ENCODE data around the gene TNFRSF14. TPM values are rescaled to one million over a fixed set of nuclear protein-coding genes. Genes with fewer than 3 reads are reported as not detected.
"Not testable (repeated sequence)": the region's sequence is repeated elsewhere in the genome, so short reads cannot be mapped to it uniquely, and the experiment has no call there.

TNFRSF14 gene
- total RNA-seq, 1 donor from 2014 or later = 66.8 TPM

DNA sequence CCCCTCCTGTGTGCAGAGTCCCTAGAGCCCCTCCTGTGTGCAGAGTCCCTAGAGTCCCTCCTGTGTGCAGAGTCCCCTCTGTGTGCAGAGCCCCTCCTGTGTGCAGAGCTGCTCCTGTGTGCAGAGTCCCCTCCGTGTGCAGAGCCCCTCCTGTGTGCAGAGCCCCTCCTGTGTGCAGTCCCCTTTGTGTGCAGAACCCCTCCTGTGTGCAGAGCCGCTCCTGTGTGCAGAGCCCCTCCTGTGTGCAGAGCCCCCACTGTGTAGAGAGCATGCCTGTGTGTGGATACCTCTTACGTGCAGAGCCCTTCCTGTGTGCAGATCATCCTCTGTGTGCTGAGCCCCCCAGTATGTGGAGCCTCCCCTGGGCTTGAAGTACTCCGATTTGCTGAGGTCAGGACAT lies 17.8 kb upstream of the TNFRSF14 start:
- DNase-seq (ENCODE audit: low read depth in 2 of 2) = no peak

GRCh38 chr1:2538872-2539271 lies 17.3 kb upstream of the TNFRSF14 start:
- no peak for DNase-seq (ENCODE audit: low read depth in 2 of 2)

- DNase-seq (ENCODE audit: low read depth in 2 of 2) = no peak
Observed at GRCh38 chr1:2539312-2539907, 16.8 kb upstream of the TNFRSF14 start.

GRCh38 chr1:2540816-2541492 lies 15.2 kb upstream of the TNFRSF14 start:
- no peak for DNase-seq (ENCODE audit: low read depth in 2 of 2)

- DNase-seq (ENCODE audit: low read depth in 2 of 2) = peak in 1 of 2 donors; percentile 29
Observed at GRCh38 chr1:2541619-2542245, 14.4 kb upstream of the TNFRSF14 start.

DNA sequence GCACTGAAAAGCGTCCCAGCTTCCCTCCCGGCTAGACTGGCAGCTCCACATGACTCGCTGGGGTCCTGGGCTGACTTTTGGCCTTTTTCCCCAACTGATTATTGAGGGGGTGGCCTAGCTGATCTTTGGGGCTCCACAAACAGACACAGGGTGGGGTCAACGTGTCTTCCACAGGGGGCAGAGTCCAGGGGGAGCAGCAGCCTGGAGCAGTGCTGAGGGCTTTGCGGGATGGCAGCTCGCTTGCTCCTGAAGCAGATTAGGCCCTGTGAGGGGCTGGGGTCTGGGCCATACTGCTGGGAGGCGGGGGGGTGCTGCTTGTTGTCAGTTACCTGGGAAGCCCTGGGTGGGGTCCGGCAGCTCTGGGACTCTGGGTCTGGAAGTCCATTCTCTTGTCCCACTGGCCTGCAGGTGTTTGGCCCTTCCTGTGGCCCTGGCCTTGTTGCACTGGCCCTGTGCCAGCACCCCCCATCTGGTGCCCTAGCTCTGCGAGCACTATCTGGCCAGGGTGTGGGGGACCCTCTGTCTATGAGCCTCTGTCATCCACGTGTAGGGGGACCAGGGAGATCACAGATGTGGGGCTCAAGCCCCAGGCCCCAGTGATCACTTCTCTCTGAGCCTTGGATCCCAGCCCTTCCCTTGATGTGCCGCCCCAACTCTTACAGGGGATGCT lies 13.8 kb upstream of the TNFRSF14 start:
- no peak for DNase-seq (ENCODE audit: low read depth in 2 of 2)

DNA sequence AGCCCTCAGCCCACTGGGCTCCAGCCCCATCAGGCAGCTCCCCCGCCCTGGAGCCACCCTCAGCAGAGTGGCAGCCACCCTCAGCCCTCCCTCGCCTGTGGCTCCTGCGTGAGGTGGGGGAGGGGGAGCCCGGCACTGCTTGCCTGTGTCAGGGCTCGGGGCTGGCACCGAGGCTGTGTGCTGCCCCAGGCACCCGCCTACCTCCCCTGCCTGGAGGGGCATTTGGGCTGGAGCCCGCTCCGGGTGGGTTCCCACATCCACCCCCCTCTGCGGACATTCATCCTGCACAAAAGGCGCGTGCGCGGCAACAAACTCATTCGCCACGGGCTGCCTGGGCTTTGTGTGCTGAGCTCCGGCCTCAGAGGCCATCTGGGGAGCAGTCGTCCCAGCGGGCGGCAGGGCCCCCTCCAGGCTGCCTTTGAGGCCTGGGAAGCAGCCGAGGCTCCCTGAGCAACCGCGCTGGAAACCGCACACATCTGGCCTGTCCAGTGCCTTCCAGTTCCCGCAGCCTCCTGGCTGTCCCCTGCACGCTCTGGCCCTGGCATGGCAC lies 12.6 kb upstream of the TNFRSF14 start:
- DNase-seq (ENCODE audit: low read depth in 2 of 2) = no peak

DNA sequence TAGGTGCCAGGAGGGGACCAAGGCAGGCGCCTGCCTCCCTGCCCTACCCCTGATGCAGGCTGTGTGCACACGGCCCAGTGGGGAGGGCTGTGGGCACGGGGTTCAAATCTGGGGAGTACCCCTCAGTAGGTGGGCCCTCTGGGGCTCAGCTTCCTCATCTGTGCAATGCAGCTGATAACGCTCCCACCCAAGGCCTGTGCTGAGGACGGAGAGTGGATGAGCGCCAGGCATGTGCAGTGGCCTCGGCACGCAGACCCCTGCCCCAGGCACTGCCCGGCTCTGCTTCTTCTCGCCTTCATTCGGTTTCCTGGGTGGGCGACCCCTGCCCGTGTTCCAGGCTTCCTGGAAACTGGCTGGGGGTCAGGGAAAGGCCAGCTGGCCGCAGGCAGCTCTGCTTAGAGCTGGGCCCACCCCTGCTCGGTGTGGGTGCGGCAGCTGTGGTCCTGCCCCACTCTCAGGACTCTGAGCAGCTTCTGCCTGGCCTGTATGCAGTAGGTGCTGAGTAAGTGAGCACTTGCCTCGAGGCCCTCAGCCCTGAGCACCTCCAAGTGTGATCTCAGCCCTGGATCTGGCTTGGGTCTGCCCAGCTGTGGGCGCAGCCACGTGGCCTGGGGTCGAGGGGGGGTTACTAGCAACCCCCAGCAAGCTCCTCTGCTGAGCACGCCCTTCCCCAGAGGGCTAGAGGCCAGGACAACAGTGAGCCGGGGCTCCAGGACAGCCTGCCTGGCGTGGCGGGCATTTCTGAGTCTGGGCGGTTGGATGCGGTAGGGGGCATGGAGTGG lies 11.9 kb upstream of the TNFRSF14 start:
- no peak for DNase-seq (ENCODE audit: low read depth in 2 of 2)

GRCh38 chr1:2544875-2545640 lies 11.1 kb upstream of the TNFRSF14 start:
- DNase-seq (ENCODE audit: low read depth in 2 of 2) = no peak

DNA sequence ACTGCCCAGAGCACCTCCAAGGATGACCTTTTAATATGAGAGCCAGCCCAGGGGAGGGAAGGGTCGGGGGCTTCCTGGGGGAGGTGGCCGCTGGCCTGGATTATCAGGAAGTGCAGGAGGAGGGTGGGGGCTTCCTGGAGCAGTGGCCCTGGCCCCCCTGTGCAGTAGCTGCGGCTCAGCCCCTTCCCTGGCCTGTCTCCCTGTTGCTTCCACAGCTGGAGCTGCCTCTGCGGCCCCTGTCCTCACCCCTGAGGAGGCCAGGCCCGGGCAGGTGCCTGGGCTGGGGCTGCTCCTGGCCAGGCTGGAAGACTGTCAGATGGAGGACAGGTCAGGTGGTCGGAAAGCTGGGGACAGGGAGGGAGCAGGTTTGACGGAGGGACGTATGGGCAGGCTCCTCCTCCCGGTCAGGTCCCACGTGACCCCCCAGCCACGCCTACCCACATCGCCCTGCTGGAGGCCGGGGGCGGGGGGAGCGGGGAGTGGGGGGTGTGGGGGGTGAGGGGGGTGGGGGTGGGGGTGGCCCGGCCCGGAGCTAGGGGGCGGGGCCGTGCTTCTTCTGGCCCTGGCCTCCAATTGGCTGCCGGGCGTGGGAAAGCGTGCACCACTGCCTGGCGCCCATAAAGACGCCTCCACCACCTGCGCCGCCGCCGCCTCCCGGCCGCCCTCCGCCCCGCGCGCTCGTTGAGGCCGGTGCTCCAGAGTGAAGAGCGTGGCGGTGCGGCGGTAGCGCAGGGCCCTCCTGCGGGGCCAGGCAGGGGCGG lies 10.2 kb upstream of the TNFRSF14 start:
- DNase-seq (ENCODE audit: low read depth in 2 of 2) = peak; percentile 94

DNA sequence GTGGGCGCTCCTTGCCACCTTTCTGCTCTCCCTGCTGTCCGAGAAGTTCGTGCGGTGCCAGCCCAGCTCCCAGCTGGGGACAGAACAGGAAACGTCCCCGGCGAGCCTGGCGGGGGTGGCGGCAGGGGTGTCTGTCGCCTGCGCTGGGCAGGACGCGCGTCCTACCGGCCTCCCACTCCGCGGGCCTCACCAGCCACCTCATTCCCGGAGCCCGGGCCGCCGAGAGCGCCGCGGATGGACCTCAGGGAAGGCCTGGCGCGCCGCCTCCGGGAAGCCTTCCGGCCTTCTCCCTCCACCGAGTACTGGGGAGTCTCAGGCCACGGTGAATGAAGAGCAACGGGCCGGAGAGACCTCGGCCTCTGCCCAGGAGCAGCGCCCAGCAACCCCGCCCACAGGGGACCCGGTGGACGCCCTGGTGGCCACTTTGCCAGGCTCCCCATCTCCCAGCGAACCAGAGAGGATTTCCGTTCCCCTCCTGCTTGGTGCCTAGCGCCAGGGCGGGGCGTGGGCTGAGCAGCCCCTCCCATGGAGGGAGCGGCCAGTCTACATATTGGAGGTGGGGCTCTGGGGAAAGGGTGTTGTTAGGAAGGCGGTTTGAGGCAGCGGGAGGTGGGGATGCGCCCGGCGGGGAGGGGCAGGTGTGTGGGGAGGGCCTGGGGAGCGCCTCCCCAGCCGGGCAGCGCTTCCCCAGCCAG lies 9.5 kb upstream of the TNFRSF14 start:
- peak; percentile 85 to 88 for DNase-seq (ENCODE audit: low read depth in 2 of 2)

- DNase-seq (ENCODE audit: low read depth in 2 of 2) = no peak
Observed at GRCh38 chr1:2547210-2548067, 8.7 kb upstream of the TNFRSF14 start.

- DNase-seq (ENCODE audit: low read depth in 2 of 2) = peak; percentile 67 to 73
Observed at GRCh38 chr1:2548068-2548589, 8.0 kb upstream of the TNFRSF14 start.

GRCh38 chr1:2549367-2550029 lies 6.7 kb upstream of the TNFRSF14 start:
- DNase-seq (ENCODE audit: low read depth in 2 of 2) = not testable (repeated sequence)

- DNase-seq (ENCODE audit: low read depth in 2 of 2) = not testable (repeated sequence)
Observed at GRCh38 chr1:2550309-2550861, 5.8 kb upstream of the TNFRSF14 start.

DNA sequence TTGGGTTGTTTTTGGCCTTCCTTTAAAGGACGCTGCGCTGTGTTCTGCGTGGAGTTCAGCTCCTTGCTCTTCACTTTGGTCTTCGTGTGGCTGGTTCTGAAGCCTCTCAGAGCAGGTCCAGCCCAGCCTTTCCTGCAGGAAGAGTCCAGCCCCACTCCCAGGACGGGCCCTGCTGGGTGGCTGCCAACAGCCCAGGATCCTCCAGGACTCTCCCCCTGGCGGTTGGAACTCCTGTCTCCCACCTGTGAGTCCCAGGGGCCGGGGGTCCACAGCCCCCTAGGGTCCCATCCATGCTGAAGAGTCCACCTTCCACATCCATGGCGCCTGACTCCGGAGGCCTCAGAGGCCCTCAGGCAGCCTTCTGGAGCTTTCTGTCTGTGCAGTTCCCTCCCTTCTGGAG lies 4.6 kb upstream of the TNFRSF14 start:
- DNase-seq (ENCODE audit: low read depth in 2 of 2) = not testable (repeated sequence)

- DNase-seq (ENCODE audit: low read depth in 2 of 2) = no peak
Observed at GRCh38 chr1:2552189-2552588, 4.0 kb upstream of the TNFRSF14 start.
